D341Med (cell line): ENCODE measurements around the gene MBD6.
"Not testable (repeated sequence)": the region's sequence is repeated elsewhere in the genome, so short reads cannot be mapped to it uniquely, and the experiment has no call there.

ENCODE experiments used
- DNase-seq: peaks from one replicate; pipeline ENCODE4 v3.0.0; 2012; ENCODE audit warnings: low spot score

Gene MBD6

GRCh38 chr12:57489157-57489641, 33.4 kb upstream of the MBD6 start:
- DNase-seq, result no peak

- no peak for DNase-seq
Observed at GRCh38 chr12:57490126-57490525, 32.5 kb upstream of the MBD6 start.

GRCh38 chr12:57491393-57492280, 31.0 kb upstream of the MBD6 start:
- no peak for DNase-seq

GRCh38 chr12:57495051-57495701, 27.4 kb upstream of the MBD6 start:
- not testable (repeated sequence) for DNase-seq

GRCh38 chr12:57496822-57497221, 25.8 kb upstream of the MBD6 start:
- no peak for DNase-seq

GRCh38 chr12:57497223-57498131, 25.1 kb upstream of the MBD6 start:
- no peak for DNase-seq

GRCh38 chr12:57498132-57498502, 24.5 kb upstream of the MBD6 start:
- DNase-seq, result no peak

GRCh38 chr12:57498571-57498970, 24.1 kb upstream of the MBD6 start:
- no peak for DNase-seq

GRCh38 chr12:57500213-57500612, 22.4 kb upstream of the MBD6 start:
- DNase-seq, result no peak

- not testable (repeated sequence) for DNase-seq
Observed at GRCh38 chr12:57502311-57502969, 20.2 kb upstream of the MBD6 start.

- DNase-seq, result not testable (repeated sequence)
Observed at GRCh38 chr12:57506541-57506940, 16.1 kb upstream of the MBD6 start.

GRCh38 chr12:57507796-57508195, 14.8 kb upstream of the MBD6 start:
- DNase-seq, result not testable (repeated sequence)

GRCh38 chr12:57511161-57511560, 11.5 kb upstream of the MBD6 start:
- DNase-seq, result no peak

GRCh38 chr12:57511588-57512325, 10.9 kb upstream of the MBD6 start:
- DNase-seq, result no peak

- no peak for DNase-seq
Observed at GRCh38 chr12:57512665-57513064, 10.0 kb upstream of the MBD6 start.

GRCh38 chr12:57513266-57513665, 9.4 kb upstream of the MBD6 start:
- DNase-seq, result no peak

- DNase-seq, result not testable (repeated sequence)
Observed at GRCh38 chr12:57513677-57514076, 8.9 kb upstream of the MBD6 start.

- DNase-seq, result not testable (repeated sequence)
Observed at GRCh38 chr12:57514246-57514645, 8.4 kb upstream of the MBD6 start.

GRCh38 chr12:57514720-57515407, 7.8 kb upstream of the MBD6 start:
- no peak for DNase-seq

- DNase-seq, result no peak
Observed at GRCh38 chr12:57515408-57515933, 7.2 kb upstream of the MBD6 start.
